Upper lobe of left lung (tissue), 6 donors: ENCODE results near the gene SLC29A3. TPM values are rescaled to one million over a fixed set of nuclear protein-coding genes. Genes with fewer than 3 reads are reported as not detected.

Source experiments
- ATAC-seq, 2 donors: fragments of 200-7000 bp; cut with Tn5 transposase; one replicate each; pipeline ENCODE4 v1.9.1; 2022; ENCODE audit warnings: mild to moderate bottlenecking in 2 of 2, moderate library complexity in 2 of 2; ENCODE audit not compliant: low FRiP score in 2 of 2
- DNase-seq, 2 donors: peaks; one replicate each; pipeline ENCODE4 v3.0.0-alpha.2; 2019 to 2020
- H3K27ac ChIP-seq, 4 donors: fragments of 200-600 bp; sonication (generic); one replicate each; pipeline ENCODE4 v1.5.1; 2016 to 2019
- H3K27me3 ChIP-seq, 4 donors: fragments of 200-600 bp; sonication (generic); one replicate each; pipeline ENCODE4 v1.5.1; 2017 to 2019
- H3K36me3 ChIP-seq, 4 donors: fragments of 200-600 bp; sonication (generic); one replicate each; pipeline ENCODE4 v1.5.1; 2016 to 2019
- H3K4me1 ChIP-seq, 4 donors: fragments of 200-600 bp; sonication (generic); one replicate each; pipeline ENCODE4 v1.5.1; 2018 to 2019
- H3K4me3 ChIP-seq, 4 donors: fragments of 200-600 bp; sonication (generic); one replicate each; pipeline ENCODE4 v1.5.1; 2017 to 2019; ENCODE audit warnings: mild to moderate bottlenecking in 2 of 4, moderate library complexity in 1 of 4
- H3K9me3 ChIP-seq, 4 donors: fragments of 200-600 bp; sonication (generic); one replicate each; pipeline ENCODE4 v1.5.1; 2018 to 2019
- CTCF ChIP-seq, 6 experiments: fragments of 450-650 bp in 4 of 6; fragments of 200-600 bp in 2 of 6; sonication (generic) in 2 of 6; IDR thresholded peaks; one replicate each; pipeline ENCODE4 v1.5.1; 2016 to 2019; ENCODE audit warnings: antibody characterized with exemption in 6 of 6
- EP300 ChIP-seq, 4 donors: sonication (generic); formaldehyde crosslinking; IDR thresholded peaks; one replicate each; pipeline ENCODE4 v1.5.1; 2017; ENCODE audit warnings: antibody characterized with exemption in 4 of 4, control low read depth in 2 of 4
- POLR2A ChIP-seq, 4 donors: fragments of 450-650 bp; IDR thresholded peaks; one replicate each; pipeline ENCODE4 v1.5.1; 2016 to 2017; ENCODE audit warnings: antibody characterized with exemption in 4 of 4, mild to moderate bottlenecking in 2 of 4
- POLR2AphosphoS5 ChIP-seq, 2 donors: sonication (generic); formaldehyde crosslinking; IDR thresholded peaks; one replicate each; pipeline ENCODE4 v1.5.1; 2017; ENCODE audit warnings: antibody characterized with exemption in 2 of 2
- WGBS, 2 donors: methylation state at CpG; one replicate each; pipeline ENCODE4 v1.1.5; 2017 to 2018; 5-methylcytosine and 5-hydroxymethylcytosine counted together
- total RNA-seq, 6 donors: library from RNA; depleted of rRNA in 4 of 6; stranded (reverse); fragments of >200 nt in 4 of 6; gene quantifications; one replicate each; pipeline versions ENCODE4 v1.1.0 to v1.2.1, GENCODE V29; 2016 to 2021
- donor health status: DM: no; HTN: no; CAD: no; lungs with moderate emphysema.
- donor health status: DM: no; HTN: yes; CAD: no; lungs with severe emphysema.

SLC29A3 gene
- total RNA-seq, 6 donors from 2014 or later: 6.7 to 17.0 (median 9.2) TPM

GRCh38 chr10:71379118-71379766 lies 60.2 kb downstream of the SLC29A3 start:
- ATAC-seq: no peak
- Histone ChIP-seq H3K27ac (peak overlapping the region in 2 of 4 donors; percentile 40 to 58), H3K27me3 (no peaks in the 10 kb centered on the region), H3K9me3 (no peaks in the 10 kb centered on the region), H3K4me1 (peaks cover 12 to 14% (median 13%) of the 10 kb centered on the region in 4 donors), H3K36me3 (no peaks in the 10 kb centered on the region), H3K4me3 (no peak overlapping the region)
- 47 to 67% methylated on average over 2 to 3 of the region's 3 CpGs for WGBS, 2 donors
- DNase-seq: no peak
- TF ChIP-seq EP300 (IDR thresholded peaks at IDR 0.05) (no peak), POLR2A (IDR thresholded peaks at IDR 0.05) (no peak), POLR2AphosphoS5 (IDR thresholded peaks at IDR 0.05) (no peak), CTCF (IDR thresholded peaks at IDR 0.05) (no peak)

GRCh38 chr10:71380841-71381240 lies 61.8 kb downstream of the SLC29A3 start:
- ATAC-seq (no peak), DNase-seq (no peak)
- no peaks in the 10 kb centered on the region for H3K27me3 ChIP-seq
- H3K4me3 ChIP-seq: no peak overlapping the region
- WGBS, 2 donors: 35 to 39% methylated on average over 1 of the region's 1 CpG
- no peaks in the 10 kb centered on the region for H3K36me3 ChIP-seq
- no peak overlapping the region for H3K27ac ChIP-seq
- no peaks in the 10 kb centered on the region for H3K9me3 ChIP-seq
- H3K4me1 ChIP-seq: peaks cover 12 to 16% (median 13%) of the 10 kb centered on the region in 4 donors
- TF ChIP-seq POLR2A (IDR thresholded peaks at IDR 0.05) (no peak), EP300 (IDR thresholded peaks at IDR 0.05) (no peak), CTCF (IDR thresholded peaks at IDR 0.05) (no peak), POLR2AphosphoS5 (IDR thresholded peaks at IDR 0.05) (no peak)

GRCh38 chr10:71381611-71382010 lies 62.6 kb downstream of the SLC29A3 start:
- ATAC-seq (no peak), DNase-seq (no peak)
- Histone ChIP-seq H3K27ac (no peak overlapping the region), H3K4me3 (no peak overlapping the region), H3K36me3 (no peaks in the 10 kb centered on the region), H3K27me3 (no peaks in the 10 kb centered on the region), H3K4me1 (peaks cover 9 to 11% (median 11%) of the 10 kb centered on the region in 4 donors), H3K9me3 (no peaks in the 10 kb centered on the region)
- TF ChIP-seq POLR2AphosphoS5 (IDR thresholded peaks at IDR 0.05) (no peak), CTCF (IDR thresholded peaks at IDR 0.05) (no peak), EP300 (IDR thresholded peaks at IDR 0.05) (no peak), POLR2A (IDR thresholded peaks at IDR 0.05) (no peak)
- 83 to 92% methylated on average over 3 of the region's 3 CpGs for whole genome bisulfite sequencing, 2 donors

- Histone ChIP-seq H3K36me3 (no peaks in the 10 kb centered on the region), H3K27ac (no peak overlapping the region), H3K4me1 (peaks cover 5 to 6% (median 6%) of the 10 kb centered on the region in 4 donors), H3K4me3 (no peak overlapping the region), H3K27me3 (no peaks in the 10 kb centered on the region), H3K9me3 (no peaks in the 10 kb centered on the region)
- no peak for ATAC-seq
- 77 to 83% methylated on average over 2 of the region's 2 CpGs for WGBS, 2 donors
- TF ChIP-seq EP300 (IDR thresholded peaks at IDR 0.05): no peak
- no peak for TF ChIP-seq POLR2AphosphoS5 (IDR thresholded peaks at IDR 0.05)
- TF ChIP-seq POLR2A (IDR thresholded peaks at IDR 0.05): no peak
- TF ChIP-seq CTCF (IDR thresholded peaks at IDR 0.05): no peak
- DNase-seq: no peak
Observed at GRCh38 chr10:71382028-71382427, 63.0 kb downstream of the SLC29A3 start.

GRCh38 chr10:71382757-71383156 lies 63.7 kb downstream of the SLC29A3 start:
- H3K9me3 ChIP-seq: no peaks in the 10 kb centered on the region
- ATAC-seq: no peak
- TF ChIP-seq POLR2AphosphoS5 (IDR thresholded peaks at IDR 0.05) (no peak), CTCF (IDR thresholded peaks at IDR 0.05) (no peak)

More at GRCh38 chr10:71382757-71383156, 63.7 kb downstream of the SLC29A3 start:
- Histone ChIP-seq H3K27me3 (no peaks in the 10 kb centered on the region), H3K36me3 (no peaks in the 10 kb centered on the region), H3K4me1 (peaks cover 1 to 3% (median 2%) of the 10 kb centered on the region in 4 donors), H3K27ac (no peak overlapping the region), H3K4me3 (no peak overlapping the region)
- WGBS, 2 donors: 56 to 67% methylated on average over 1 of the region's 1 CpG
- no peak for DNase-seq
